Measurements from ENCODE around the gene MAB21L4. TPM values are rescaled to one million over a fixed set of nuclear protein-coding genes. Genes with fewer than 3 reads are reported as not detected.

Gene MAB21L4
- total RNA-seq, 1 donor from 2014 or later: 0.59 TPM

- Mint-ChIP-seq H3K9me3 (ENCODE audit: unreplicated experiment) (peaks cover 7% of the 10 kb centered on the region), H3K27me3 (ENCODE audit: low read depth, unreplicated experiment) (peaks cover 48% of the 10 kb centered on the region), H3K36me3 (ENCODE audit: low read depth, unreplicated experiment) (no peaks in the 10 kb centered on the region), H3K4me1 (ENCODE audit: low read depth, unreplicated experiment) (no peaks in the 10 kb centered on the region), H3K4me3 (ENCODE audit: unreplicated experiment) (no peak overlapping the region), H3K27ac (ENCODE audit: unreplicated experiment) (no peak overlapping the region)
- FAIRE-seq (no peak), DNase-seq (ENCODE audit: low read depth) (no peak)
- no peak overlapping the region for H2AFZ ChIP-seq (ENCODE audit: low read depth, low read length)
- H4K20me1 ChIP-seq (ENCODE audit: insufficient read depth, low read length): no peaks in the 10 kb centered on the region
- peaks cover 5% of the 10 kb centered on the region for H3K27me3 ChIP-seq (ENCODE audit: insufficient read depth, low read length)
- no peak overlapping the region for H3K4me3 ChIP-seq (ENCODE audit: insufficient read depth, low read depth, low read length)
- no peaks in the 10 kb centered on the region for H3K36me3 ChIP-seq (ENCODE audit: insufficient read depth, low read length)
- H3K9me3 ChIP-seq (ENCODE audit: insufficient read depth, low read depth, low read length): no peaks in the 10 kb centered on the region
- no peak for TF ChIP-seq EZH2 (IDR thresholded peaks at IDR 0.05; ENCODE audit: insufficient read depth, low read length)
- H3K79me2 ChIP-seq (ENCODE audit: insufficient read depth, low read length): no peaks in the 10 kb centered on the region
- H3K27ac ChIP-seq (ENCODE audit: low read depth, low read length): no peak overlapping the region
- no peak overlapping the region for H3K9ac ChIP-seq (ENCODE audit: low read length)
- H3K4me2 ChIP-seq (ENCODE audit: low read length): no peak overlapping the region
- no peaks in the 10 kb centered on the region for H3K4me1 ChIP-seq (ENCODE audit: insufficient read depth, low read length)
Observed at GRCh38 chr2:240932724-240933047, 36.7 kb upstream of the MAB21L4 start.

- H3K27me3 Mint-ChIP-seq (ENCODE audit: low read depth, unreplicated experiment): peaks cover 45% of the 10 kb centered on the region
- no peak overlapping the region for H3K27ac Mint-ChIP-seq (ENCODE audit: unreplicated experiment)
- no peaks in the 10 kb centered on the region for H3K9me3 ChIP-seq (ENCODE audit: insufficient read depth, low read depth, low read length)
- no peak for TF ChIP-seq EZH2 (IDR thresholded peaks at IDR 0.05; ENCODE audit: insufficient read depth, low read length)
- no peak for TF ChIP-seq CTCF (IDR thresholded peaks at IDR 0.05; ENCODE audit: insufficient read depth, low read depth, low read length)
- H3K27ac ChIP-seq (ENCODE audit: low read depth, low read length): no peak overlapping the region
- H3K9me3 Mint-ChIP-seq (ENCODE audit: unreplicated experiment): peaks cover 7% of the 10 kb centered on the region
- H3K4me3 Mint-ChIP-seq (ENCODE audit: unreplicated experiment): no peak overlapping the region
- H2AFZ ChIP-seq (ENCODE audit: low read depth, low read length): no peak overlapping the region
- no peaks in the 10 kb centered on the region for H3K4me1 Mint-ChIP-seq (ENCODE audit: low read depth, unreplicated experiment)
- H3K79me2 ChIP-seq (ENCODE audit: insufficient read depth, low read length): no peaks in the 10 kb centered on the region
- no peak overlapping the region for H3K9ac ChIP-seq (ENCODE audit: low read length)
- DNase-seq (ENCODE audit: low read depth) (no peak), FAIRE-seq (no peak)
- no peaks in the 10 kb centered on the region for H4K20me1 ChIP-seq (ENCODE audit: insufficient read depth, low read length)
- H3K4me1 ChIP-seq (ENCODE audit: insufficient read depth, low read length): no peaks in the 10 kb centered on the region
- H3K4me2 ChIP-seq (ENCODE audit: low read length): no peak overlapping the region
- peaks cover 6% of the 10 kb centered on the region for H3K27me3 ChIP-seq (ENCODE audit: insufficient read depth, low read length)
- no peaks in the 10 kb centered on the region for H3K36me3 Mint-ChIP-seq (ENCODE audit: low read depth, unreplicated experiment)
- H3K36me3 ChIP-seq (ENCODE audit: insufficient read depth, low read length): no peaks in the 10 kb centered on the region
- no peak overlapping the region for H3K4me3 ChIP-seq (ENCODE audit: insufficient read depth, low read depth, low read length)
Observed at GRCh38 chr2:240932001-240932723, 36.2 kb upstream of the MAB21L4 start.

- TF ChIP-seq CTCF (IDR thresholded peaks at IDR 0.05; ENCODE audit: insufficient read depth, low read depth, low read length) (no peak), EZH2 (IDR thresholded peaks at IDR 0.05; ENCODE audit: insufficient read depth, low read length) (no peak)
- no peak overlapping the region for H2AFZ ChIP-seq (ENCODE audit: low read depth, low read length)
- no peak overlapping the region for H3K4me3 ChIP-seq (ENCODE audit: insufficient read depth, low read depth, low read length)
- DNase-seq (ENCODE audit: low read depth) (no peak), FAIRE-seq (no peak)
- Mint-ChIP-seq H3K27me3 (ENCODE audit: low read depth, unreplicated experiment) (peaks cover 43% of the 10 kb centered on the region), H3K4me1 (ENCODE audit: low read depth, unreplicated experiment) (no peaks in the 10 kb centered on the region), H3K4me3 (ENCODE audit: unreplicated experiment) (no peak overlapping the region), H3K36me3 (ENCODE audit: low read depth, unreplicated experiment) (no peaks in the 10 kb centered on the region), H3K27ac (ENCODE audit: unreplicated experiment) (no peak overlapping the region), H3K9me3 (ENCODE audit: unreplicated experiment) (peaks cover 7% of the 10 kb centered on the region)
- no peak overlapping the region for H3K27ac ChIP-seq (ENCODE audit: low read depth, low read length)
- no peaks in the 10 kb centered on the region for H3K9me3 ChIP-seq (ENCODE audit: insufficient read depth, low read depth, low read length)
- no peaks in the 10 kb centered on the region for H3K4me1 ChIP-seq (ENCODE audit: insufficient read depth, low read length)
- no peaks in the 10 kb centered on the region for H4K20me1 ChIP-seq (ENCODE audit: insufficient read depth, low read length)
- no peaks in the 10 kb centered on the region for H3K36me3 ChIP-seq (ENCODE audit: insufficient read depth, low read length)
- no peak overlapping the region for H3K9ac ChIP-seq (ENCODE audit: low read length)
- no peak overlapping the region for H3K4me2 ChIP-seq (ENCODE audit: low read length)
- peaks cover 7% of the 10 kb centered on the region for H3K27me3 ChIP-seq (ENCODE audit: insufficient read depth, low read length)
- no peaks in the 10 kb centered on the region for H3K79me2 ChIP-seq (ENCODE audit: insufficient read depth, low read length)
Observed at GRCh38 chr2:240931319-240931949, 35.5 kb upstream of the MAB21L4 start.
